Activated effector memory CD4-positive, alpha-beta T cell treated with Interleukin-2 at 50 U/mL for 16 hours (primary cell): ENCODE measurements around the gene APAF1.

Experiments
- DNase-seq: peaks from one replicate; pipeline ENCODE4 v3.0.0-alpha.2; 2020

The APAF1 gene

GRCh38 chr12:98674841-98675240, 29.8 kb downstream of the APAF1 start:
- no peak for DNase-seq

GRCh38 chr12:98678236-98678945, 33.3 kb downstream of the APAF1 start:
- no peak for DNase-seq

- no peak for DNase-seq
Measured at GRCh38 chr12:98678946-98679610, 34.0 kb downstream of the APAF1 start.

- DNase-seq, result no peak
Measured at GRCh38 chr12:98679611-98680005, 34.5 kb downstream of the APAF1 start.

GRCh38 chr12:98684199-98684598, 39.1 kb downstream of the APAF1 start:
- DNase-seq, result no peak

GRCh38 chr12:98686603-98687002, 41.5 kb downstream of the APAF1 start:
- no peak for DNase-seq

GRCh38 chr12:98691351-98691750, 46.3 kb downstream of the APAF1 start:
- DNase-seq, result no peak

- DNase-seq, result no peak
Measured at GRCh38 chr12:98696036-98696646, 51.1 kb downstream of the APAF1 start.

- no peak for DNase-seq
Measured at GRCh38 chr12:98697209-98697608, 52.1 kb downstream of the APAF1 start.

GRCh38 chr12:98698603-98699463, 53.7 kb downstream of the APAF1 start:
- peak; percentile 16 for DNase-seq

GRCh38 chr12:98699586-98699985, 54.5 kb downstream of the APAF1 start:
- DNase-seq, result no peak

GRCh38 chr12:98701166-98701565, 56.1 kb downstream of the APAF1 start:
- no peak for DNase-seq

- DNase-seq, result no peak
Measured at GRCh38 chr12:98709022-98709421, 63.9 kb downstream of the APAF1 start.

- no peak for DNase-seq
Measured at GRCh38 chr12:98714426-98714825, 69.3 kb downstream of the APAF1 start.

- no peak for DNase-seq
Measured at GRCh38 chr12:98719515-98720504, 74.7 kb downstream of the APAF1 start.

GRCh38 chr12:98721204-98721702, 76.2 kb downstream of the APAF1 start:
- DNase-seq, result no peak

GRCh38 chr12:98724384-98725155, 79.5 kb downstream of the APAF1 start:
- DNase-seq, result no peak

GRCh38 chr12:98725476-98726247, 80.6 kb downstream of the APAF1 start:
- DNase-seq, result no peak

GRCh38 chr12:98727196-98727595, 82.1 kb downstream of the APAF1 start:
- no peak for DNase-seq

- no peak for DNase-seq
Measured at GRCh38 chr12:98730412-98730811, 85.3 kb downstream of the APAF1 start.
